Esophagus squamous epithelium (tissue), 5 donors: ENCODE data around the gene MORN5. TPM values are rescaled to one million over a fixed set of nuclear protein-coding genes. Genes with fewer than 3 reads are reported as not detected.

Experiments
- DNase-seq: peaks from one replicate; lab custom pipeline; 2025; lab: John Stamatoyannopoulos, UW
- H3K27ac ChIP-seq, 4 donors: fragments of 200-600 bp; sonication (generic); one replicate each; pipeline ENCODE4 v1.5.1; 2016 to 2019; ENCODE audit warnings: mild to moderate bottlenecking in 1 of 4
- H3K27me3 ChIP-seq, 4 donors: fragments of 200-600 bp; sonication (generic); 1 replicate in 3 of 4; 2 replicates in 1 of 4; pipeline versions ENCODE4 v1.5.1 to v1.6.0; 2017 to 2021; ENCODE audit warnings: antibody characterized with exemption in 1 of 4
- H3K36me3 ChIP-seq, 3 donors: fragments of 200-600 bp; sonication (generic); one replicate each; pipeline ENCODE4 v1.5.1; 2016 to 2019
- H3K4me1 ChIP-seq, 3 donors: fragments of 200-600 bp; sonication (generic); one replicate each; pipeline ENCODE4 v1.5.1; 2017 to 2019
- H3K4me3 ChIP-seq, 4 donors: fragments of 200-600 bp; sonication (generic); 1 replicate in 3 of 4; 2 replicates in 1 of 4; pipeline ENCODE4 v1.5.1; 2016 to 2019; ENCODE audit warnings: mild to moderate bottlenecking in 2 of 4, moderate library complexity in 1 of 4
- H3K9me3 ChIP-seq, 3 donors: fragments of 200-600 bp; sonication (generic); one replicate each; pipeline ENCODE4 v1.5.1; 2016 to 2019
- POLR2A ChIP-seq, 4 donors: fragments of 450-650 bp; IDR thresholded peaks; one replicate each; pipeline ENCODE4 v1.6.1; 2017; ENCODE audit warnings: antibody characterized with exemption in 4 of 4, mild to moderate bottlenecking in 4 of 4, moderate library complexity in 3 of 4
- WGBS, 2 donors: methylation state at CpG; one replicate each; pipeline ENCODE4 v1.1.5; 2018; 5-methylcytosine and 5-hydroxymethylcytosine counted together
- intact Hi-C: fragments of 100-400 bp; cut with DNase I; formaldehyde crosslinking; loops from one replicate; pipeline ENCODE4 v1.15.0; 2022
- total RNA-seq, 4 donors: library from RNA; depleted of rRNA; stranded (reverse); fragments of >200 nt; gene quantifications; one replicate each; pipeline ENCODE4 v1.1.0, GENCODE V29; 2016
- TF ChIP-seq, protein P1 (sequence below), 6 experiments: fragments of 450-650 bp in 4 of 6; fragments of 200-600 bp in 2 of 6; sonication (generic) in 2 of 6; IDR thresholded peaks; one replicate each; pipeline ENCODE4 v1.5.1; 2016 to 2019; ENCODE audit warnings: antibody characterized with exemption in 6 of 6, mild to moderate bottlenecking in 4 of 6, moderate library complexity in 4 of 6
- donor health status: DM: yes; HTN: yes; CAD: no.

Gene MORN5
- total RNA-seq, 4 donors from 2014 or later, result not detected

DNA sequence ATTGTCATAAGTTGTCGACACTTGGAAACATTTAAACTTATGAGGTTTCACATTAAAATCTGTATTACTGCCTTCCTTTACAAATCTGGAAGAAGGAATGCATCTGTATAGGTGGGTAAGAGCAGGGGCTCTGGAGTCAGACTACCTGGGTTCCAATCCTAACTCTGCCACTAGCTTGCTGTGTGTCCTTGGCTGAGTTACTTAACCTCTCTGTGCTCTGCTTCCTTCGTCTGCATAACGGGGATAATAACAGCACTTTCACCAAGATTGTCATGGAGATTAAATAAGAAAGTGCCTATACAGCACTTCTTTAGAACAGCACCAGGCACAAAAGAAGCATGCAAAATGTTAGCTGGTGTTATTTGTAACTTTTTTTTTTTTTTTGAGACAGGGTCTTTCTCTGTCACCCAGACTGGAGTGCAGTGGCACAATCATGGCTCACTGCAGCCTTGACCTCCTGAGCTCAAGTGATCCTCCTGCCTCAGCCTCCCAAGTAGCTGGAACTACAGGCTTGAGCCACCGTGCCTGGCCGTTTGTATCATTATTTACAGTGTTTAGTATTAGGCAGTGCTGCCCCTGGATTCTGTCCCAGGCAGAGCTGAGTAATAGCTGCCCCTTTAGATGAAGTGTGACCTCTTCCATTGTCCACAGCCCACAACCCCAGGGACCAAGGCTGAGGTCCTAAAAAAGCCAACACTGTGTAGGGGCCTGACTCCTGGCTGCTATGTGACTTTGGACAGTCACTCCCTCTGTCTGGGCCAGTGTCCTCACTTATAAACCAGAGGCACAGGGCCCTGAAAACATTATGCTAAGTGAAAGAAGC, 41.2 kb upstream of the MORN5 start:
- TF ChIP-seq, protein P1, sequence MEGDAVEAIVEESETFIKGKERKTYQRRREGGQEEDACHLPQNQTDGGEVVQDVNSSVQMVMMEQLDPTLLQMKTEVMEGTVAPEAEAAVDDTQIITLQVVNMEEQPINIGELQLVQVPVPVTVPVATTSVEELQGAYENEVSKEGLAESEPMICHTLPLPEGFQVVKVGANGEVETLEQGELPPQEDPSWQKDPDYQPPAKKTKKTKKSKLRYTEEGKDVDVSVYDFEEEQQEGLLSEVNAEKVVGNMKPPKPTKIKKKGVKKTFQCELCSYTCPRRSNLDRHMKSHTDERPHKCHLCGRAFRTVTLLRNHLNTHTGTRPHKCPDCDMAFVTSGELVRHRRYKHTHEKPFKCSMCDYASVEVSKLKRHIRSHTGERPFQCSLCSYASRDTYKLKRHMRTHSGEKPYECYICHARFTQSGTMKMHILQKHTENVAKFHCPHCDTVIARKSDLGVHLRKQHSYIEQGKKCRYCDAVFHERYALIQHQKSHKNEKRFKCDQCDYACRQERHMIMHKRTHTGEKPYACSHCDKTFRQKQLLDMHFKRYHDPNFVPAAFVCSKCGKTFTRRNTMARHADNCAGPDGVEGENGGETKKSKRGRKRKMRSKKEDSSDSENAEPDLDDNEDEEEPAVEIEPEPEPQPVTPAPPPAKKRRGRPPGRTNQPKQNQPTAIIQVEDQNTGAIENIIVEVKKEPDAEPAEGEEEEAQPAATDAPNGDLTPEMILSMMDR (IDR thresholded peaks at IDR 0.05), result no peak
- TF ChIP-seq POLR2A (IDR thresholded peaks at IDR 0.05), result no peak
- WGBS, 2 donors, result 62 to 64% methylated on average over 5 of the region's 5 CpGs
- intact Hi-C loops, result no loop called here

DNA sequence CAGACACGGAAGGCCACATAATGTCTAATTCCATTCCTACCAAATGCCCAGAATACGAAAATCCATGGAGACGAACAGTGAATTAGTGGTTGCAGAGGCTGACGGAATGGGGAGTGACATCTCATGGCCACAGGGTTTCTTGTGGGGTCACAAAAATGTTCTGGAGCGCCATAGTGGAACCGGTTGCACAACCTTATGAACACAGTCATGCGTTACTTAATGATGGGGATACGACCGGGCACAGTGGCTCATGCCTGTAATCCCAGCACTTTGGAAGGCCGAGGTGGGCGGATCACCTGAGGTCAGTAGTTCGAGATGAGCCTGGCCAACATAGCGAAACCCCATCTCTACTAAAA, 40.6 kb upstream of the MORN5 start:
- no peak for DNase-seq
- intact Hi-C loops, result no loop called here
- no peak overlapping the region for H3K4me3 ChIP-seq
- peaks cover 0 to 9% (median 0%) of the 10 kb centered on the region in 4 donors for H3K27me3 ChIP-seq
- H3K9me3 ChIP-seq, result no peaks in the 10 kb centered on the region
- WGBS, 2 donors, result 72 to 89% methylated on average over 7 to 12 of the region's 13 CpGs
- H3K4me1 ChIP-seq, result peaks cover 0 to 10% (median 6%) of the 10 kb centered on the region in 3 donors
- TF ChIP-seq POLR2A (IDR thresholded peaks at IDR 0.05), result no peak
- TF ChIP-seq, protein P1 (IDR thresholded peaks at IDR 0.05), result no peak
- no peaks in the 10 kb centered on the region for H3K36me3 ChIP-seq
- H3K27ac ChIP-seq, result no peak overlapping the region

More for the DNA sequence above, 41.2 kb upstream of the MORN5 start:
- Histone ChIP-seq H3K4me1 (peaks cover 0 to 10% (median 6%) of the 10 kb centered on the region in 3 donors), H3K9me3 (no peaks in the 10 kb centered on the region), H3K4me3 (no peak overlapping the region), H3K27me3 (peaks cover 0 to 7% (median 0%) of the 10 kb centered on the region in 4 donors), H3K36me3 (no peaks in the 10 kb centered on the region), H3K27ac (no peak overlapping the region)
- no peak for DNase-seq

DNA sequence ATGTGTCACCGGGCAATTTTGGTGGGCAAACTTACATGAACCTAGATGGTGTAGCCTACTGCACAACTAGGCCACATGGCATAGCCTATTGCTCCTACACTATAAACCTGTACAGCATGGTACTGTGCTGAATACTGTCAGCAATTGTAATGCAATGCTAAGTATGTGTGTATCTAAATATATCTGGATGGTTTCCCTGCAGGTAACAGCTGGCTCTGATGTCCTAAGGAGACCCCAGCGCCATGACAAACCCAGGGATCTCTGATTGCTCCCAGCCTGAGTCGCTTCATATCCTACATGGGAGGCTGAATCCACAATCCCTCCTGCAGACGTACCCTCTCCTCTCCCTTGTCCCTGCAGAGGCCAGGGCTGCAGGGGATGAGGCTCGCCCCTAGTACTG, 40.0 kb upstream of the MORN5 start:
- intact Hi-C loops, result loop anchor here (5.0 to 10.0 kb wide), 3 partner anchors 233 to 685 kb away; partner anchors contain the start of gene OR1K1
- Histone ChIP-seq H3K27ac (no peak overlapping the region), H3K4me1 (peaks cover 0 to 10% (median 6%) of the 10 kb centered on the region in 3 donors), H3K27me3 (peaks cover 0 to 15% (median 0%) of the 10 kb centered on the region in 4 donors), H3K4me3 (no peak overlapping the region), H3K36me3 (no peaks in the 10 kb centered on the region), H3K9me3 (no peaks in the 10 kb centered on the region)
- DNase-seq, result no peak
- WGBS, 2 donors, result 93 to 97% methylated on average over 4 to 5 of the region's 5 CpGs
- TF ChIP-seq, protein P1 (IDR thresholded peaks at IDR 0.05), result no peak
- no peak for TF ChIP-seq POLR2A (IDR thresholded peaks at IDR 0.05)

DNA sequence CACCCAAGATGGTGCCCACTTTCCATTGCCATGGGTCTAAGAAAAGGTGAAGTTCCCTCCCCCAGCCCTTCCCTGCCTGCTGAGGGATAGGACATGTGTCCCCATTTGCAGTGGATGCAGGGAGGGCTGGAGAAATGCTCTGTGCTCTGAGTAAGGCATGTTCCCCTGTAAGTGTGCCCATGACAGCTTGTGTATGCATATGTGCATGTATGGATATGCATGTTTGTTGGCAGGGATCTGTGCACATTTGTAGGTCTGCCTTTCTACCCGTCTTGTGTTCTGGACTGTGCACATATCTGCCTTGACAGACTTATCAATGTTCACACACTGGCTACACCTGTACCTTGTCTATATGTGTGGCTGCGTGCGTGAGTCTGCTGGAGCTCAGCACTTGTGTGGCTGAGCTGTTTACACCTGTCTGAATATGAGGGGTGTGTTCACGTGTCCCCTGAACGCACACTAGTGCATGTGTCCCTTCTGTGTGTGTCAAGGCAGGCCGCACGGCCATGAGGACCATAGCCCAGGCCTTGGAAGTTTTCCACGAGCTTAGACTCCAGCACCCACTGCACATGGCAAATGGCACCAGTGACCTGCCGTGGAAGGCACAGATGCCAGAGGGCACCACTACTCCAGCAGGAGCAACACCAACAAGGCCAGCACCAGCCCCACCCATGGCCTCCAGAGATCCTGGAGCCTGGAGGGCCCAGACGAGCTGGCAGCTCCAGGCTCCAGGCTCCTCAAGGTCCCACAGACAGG, 39.2 kb upstream of the MORN5 start:
- 62 to 73% methylated on average over 4 to 5 of the region's 10 CpGs for WGBS, 2 donors
- intact Hi-C loops, result loop anchor here (5.0 to 10.0 kb wide), 3 partner anchors 232 to 684 kb away; partner anchors contain the start of gene OR1K1
- Histone ChIP-seq H3K9me3 (no peaks in the 10 kb centered on the region), H3K4me1 (peaks cover 6 to 17% (median 6%) of the 10 kb centered on the region in 3 donors), H3K36me3 (no peaks in the 10 kb centered on the region), H3K27ac (no peak overlapping the region), H3K27me3 (peaks cover 0 to 17% (median 0%) of the 10 kb centered on the region in 4 donors), H3K4me3 (no peak overlapping the region)
- TF ChIP-seq POLR2A (IDR thresholded peaks at IDR 0.05), result no peak
- TF ChIP-seq, protein P1 (IDR thresholded peaks at IDR 0.05), result no peak
- DNase-seq, result no peak
